MCF 10A (cell line): Measurements from ENCODE around the gene ACO1. TPM values are rescaled to one million over a fixed set of nuclear protein-coding genes. Genes with fewer than 3 reads are reported as not detected.

Source experiments
- BruUV-seq: library from RNA; stranded (reverse); fragments of 400-500 nt; replicated peaks from 2 replicates; lab custom pipeline; 2021; lab: Mats Ljungman, UMichigan
- CTCF ChIA-PET: fragments of 300-600 bp; sonication (Branson Sonifier 250); formaldehyde crosslinking; extraction: SDS; loops from one replicate; lab custom pipeline; 2021; ENCODE audit warnings: antibody characterized with exemption, inconsistent platforms; lab: Yijun Ruan, JAX
- POLR2A ChIA-PET: fragments of 300-600, 350-650 bp; sonication (Branson Sonifier 250); formaldehyde crosslinking; extraction: SDS; loops from one replicate; lab custom pipeline; 2020; ENCODE audit warnings: antibody characterized with exemption, inconsistent platforms; lab: Yijun Ruan, JAX
- DNase-seq: peaks from one replicate; pipeline ENCODE4 v3.0.0-alpha.2; 2018; ENCODE audit not compliant: unreplicated experiment
- H3K27ac Mint-ChIP-seq: one replicate; pipeline ENCODE4 v1.8.0; 2022; ENCODE audit warnings: mild to moderate bottlenecking, low read depth, mixed read lengths; ENCODE audit not compliant: unreplicated experiment
- H3K27me3 Mint-ChIP-seq: one replicate; pipeline ENCODE4 v1.8.0; 2022; ENCODE audit warnings: mixed read lengths; ENCODE audit not compliant: insufficient read depth, unreplicated experiment
- H3K36me3 Mint-ChIP-seq: one replicate; pipeline ENCODE4 v1.8.0; 2022; ENCODE audit warnings: mild to moderate bottlenecking, moderate library complexity, mixed read lengths; ENCODE audit not compliant: insufficient read depth, unreplicated experiment
- H3K4me1 Mint-ChIP-seq: one replicate; pipeline ENCODE4 v1.8.0; 2022; ENCODE audit warnings: mixed read lengths; ENCODE audit not compliant: insufficient read depth, unreplicated experiment
- H3K4me3 Mint-ChIP-seq: one replicate; pipeline ENCODE4 v1.8.0; 2022; ENCODE audit warnings: mild to moderate bottlenecking, moderate library complexity, mixed read lengths; ENCODE audit not compliant: unreplicated experiment
- H3K9me3 Mint-ChIP-seq: one replicate; pipeline ENCODE4 v1.8.0; 2022; ENCODE audit warnings: mixed read lengths; ENCODE audit not compliant: unreplicated experiment
- CTCF ChIP-seq: fragments of 200-600 bp; IDR thresholded peaks from one replicate; pipeline ENCODE4 v1.8.0; 2022; ENCODE audit warnings: antibody characterized with exemption, mild to moderate bottlenecking; ENCODE audit not compliant: unreplicated experiment
- intact Hi-C: fragments of 100-400 bp; cut with micrococcal nuclease; formaldehyde crosslinking; loops from 2 replicates; pipeline ENCODE4 v1.14.1; 2022
- total RNA-seq: library from RNA; stranded (reverse); gene quantifications from 2 replicates; pipeline ENCODE4 v1.2.3, GENCODE V29; 2022

Gene ACO1
- total RNA-seq, 1 experiment from 2014 or later: 28.6 TPM

- POLR2A ChIA-PET: interaction anchor here (0.6 to 1.1 kb wide), 2 partner anchors 9 to 20 kb away, joined by 3 read pairs; no protein-coding TSS in a partner anchor
Measured at GRCh38 chr9:32422237-32422806, 37.9 kb downstream of the ACO1 start.

DNA sequence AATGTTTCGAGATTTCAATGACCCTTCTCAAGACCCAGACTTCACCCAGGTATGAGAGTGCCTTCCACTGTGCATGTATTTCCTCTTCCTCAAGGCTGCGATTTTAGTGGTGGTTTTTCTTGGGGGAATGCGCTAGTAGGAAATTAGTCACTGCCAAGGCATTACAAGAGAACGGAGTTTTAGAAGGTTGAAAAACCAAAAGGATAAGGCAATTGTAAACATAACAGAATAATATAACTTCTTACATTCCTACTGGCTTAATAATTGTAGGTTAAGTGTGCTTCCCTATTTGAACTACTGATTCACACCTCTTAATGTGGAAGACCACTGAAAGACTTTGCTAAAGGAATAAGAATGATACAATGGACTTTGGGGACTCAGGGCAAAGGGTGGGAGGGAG lies 38.9 kb downstream of the ACO1 start:
- Mint-ChIP-seq H3K27me3 (no peaks in the 10 kb centered on the region), H3K27ac (no peak overlapping the region), H3K4me1 (no peaks in the 10 kb centered on the region), H3K9me3 (no peaks in the 10 kb centered on the region), H3K36me3 (peaks cover 65% of the 10 kb centered on the region), H3K4me3 (no peak overlapping the region)
- no TSS peak for BruUV-seq
- POLR2A ChIA-PET: interaction anchor here (0.6 kb wide), 1 partner anchor 88 kb away, joined by 3 read pairs; no protein-coding TSS in a partner anchor
- intact Hi-C loops: no loop called here
- DNase-seq: peak; percentile 22
- CTCF ChIA-PET: no interaction called here
- no peak for TF ChIP-seq CTCF

More at GRCh38 chr9:32422237-32422806, 37.9 kb downstream of the ACO1 start:
- Mint-ChIP-seq H3K27ac (no peak overlapping the region), H3K4me1 (no peaks in the 10 kb centered on the region), H3K27me3 (no peaks in the 10 kb centered on the region), H3K4me3 (no peak overlapping the region), H3K36me3 (peaks cover 63% of the 10 kb centered on the region), H3K9me3 (no peaks in the 10 kb centered on the region)
- CTCF ChIA-PET: interaction anchor here (0.6 to 1.1 kb wide), 2 partner anchors 10 to 14 kb away, joined by 5 read pairs; no protein-coding TSS in a partner anchor
- intact Hi-C loops: no loop called here
- no peak for DNase-seq
- no TSS peak for BruUV-seq
- no peak for TF ChIP-seq CTCF

DNA sequence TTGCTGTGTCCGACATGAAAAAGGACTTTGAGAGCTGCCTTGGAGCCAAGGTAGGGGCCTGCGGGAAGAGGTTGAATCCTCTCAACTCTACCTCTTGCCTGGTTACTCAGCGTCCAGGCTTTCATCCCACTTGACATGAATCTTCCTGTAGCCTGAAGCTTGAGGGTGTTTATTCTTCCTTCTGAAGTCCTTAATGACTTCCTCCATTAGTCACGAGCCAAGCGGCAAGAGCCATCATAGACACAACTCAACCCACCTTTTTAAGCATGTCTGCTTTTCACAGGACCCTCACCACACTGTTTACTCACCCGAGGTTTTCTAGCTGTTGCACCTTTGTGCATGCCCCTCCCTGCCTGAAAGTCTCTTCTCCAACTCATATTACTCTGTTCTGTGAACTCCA lies 40.2 kb downstream of the ACO1 start:
- Mint-ChIP-seq H3K36me3 (peaks cover 67% of the 10 kb centered on the region), H3K27ac (no peak overlapping the region), H3K4me1 (no peaks in the 10 kb centered on the region), H3K4me3 (no peak overlapping the region), H3K27me3 (no peaks in the 10 kb centered on the region), H3K9me3 (no peaks in the 10 kb centered on the region)
- no peak for TF ChIP-seq CTCF
- ChIA-PET CTCF (interaction anchor here (0.7 to 2.2 kb wide), 2 partner anchors 8 to 11 kb away, joined by 3 to 5 read pairs; no protein-coding TSS in a partner anchor), POLR2A (interaction anchor here (1.8 kb wide), 1 partner anchor 41 kb away, joined by 5 read pairs; the partner anchor contains the start of gene ACO1)
- BruUV-seq: no TSS peak
- intact Hi-C loops: no loop called here
- no peak for DNase-seq

DNA sequence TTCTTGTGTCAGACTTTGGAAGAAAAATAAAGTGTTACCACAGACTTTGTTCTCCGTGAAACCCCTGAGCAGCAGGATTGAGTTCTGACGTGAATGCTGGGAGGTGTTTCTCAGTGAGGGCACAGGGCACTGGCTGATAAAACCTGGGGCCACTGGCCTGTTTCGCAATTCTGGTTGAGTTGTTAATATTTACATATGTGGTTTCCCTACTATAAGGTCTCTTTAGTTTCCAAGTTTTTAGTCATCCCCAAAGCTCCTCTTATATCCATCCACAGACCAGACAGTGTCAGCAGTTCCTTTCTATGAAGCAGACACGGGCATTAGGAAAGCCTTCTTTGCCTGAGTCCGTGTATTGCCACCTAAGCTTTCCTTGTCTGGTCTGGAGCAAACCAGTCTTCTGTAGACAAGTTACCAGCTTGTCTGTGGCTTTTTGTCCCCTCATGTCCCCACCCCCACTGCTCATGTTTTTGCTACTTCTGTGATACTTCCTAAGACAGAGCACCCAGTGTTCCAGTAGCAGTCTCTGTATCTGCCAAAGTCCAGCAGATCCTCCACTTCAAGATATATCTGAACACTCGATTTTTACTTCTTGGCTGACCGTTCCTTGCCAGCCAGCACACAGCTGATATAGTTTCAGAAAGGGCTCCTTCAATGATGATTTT lies 42.0 kb downstream of the ACO1 start:
- ChIA-PET CTCF (interaction anchor here (0.9 to 2.4 kb wide), 4 partner anchors 9 to 54 kb away, joined by 3 to 12 read pairs (median 6); no protein-coding TSS in a partner anchor), POLR2A (interaction anchor here (2.0 kb wide), 1 partner anchor 42 kb away, joined by 6 read pairs; the partner anchor contains the start of gene ACO1)
- Mint-ChIP-seq H3K36me3 (peaks cover 75% of the 10 kb centered on the region), H3K9me3 (no peaks in the 10 kb centered on the region), H3K27me3 (no peaks in the 10 kb centered on the region), H3K4me1 (no peaks in the 10 kb centered on the region), H3K27ac (peak overlapping the region; percentile 79), H3K4me3 (no peak overlapping the region)
- peak; percentile 88 for DNase-seq
- intact Hi-C loops: loop anchor here (1.0 to 2.0 kb wide), 2 partner anchors 42 to 100 kb away; partner anchors contain the start of genes ACO1 and RIGI
- no TSS peak for BruUV-seq
- no peak for TF ChIP-seq CTCF
